Measurements from ENCODE around the gene PLXNC1.
A peak's percentile ranks its signal among the peaks of the same experiment; 100 is the strongest.

The PLXNC1 gene

GRCh38 chr12:94264736-94265485 lies 116.5 kb downstream of the PLXNC1 start:
- no peak for DNase-seq (ENCODE audit: low read depth in 3 of 3)

- no peak for DNase-seq (ENCODE audit: low read depth in 3 of 3)
Measured at GRCh38 chr12:94265539-94265938, 117.2 kb downstream of the PLXNC1 start.

GRCh38 chr12:94265966-94266745 lies 117.8 kb downstream of the PLXNC1 start:
- DNase-seq (ENCODE audit: low read depth in 3 of 3) = no peak

- no peak for DNase-seq (ENCODE audit: low read depth in 3 of 3)
Measured at GRCh38 chr12:94266796-94267536, 118.6 kb downstream of the PLXNC1 start.

- no peak for DNase-seq (ENCODE audit: low read depth in 3 of 3)
Measured at GRCh38 chr12:94267537-94267872, 119.1 kb downstream of the PLXNC1 start.

- no peak for DNase-seq (ENCODE audit: low read depth in 3 of 3)
Measured at GRCh38 chr12:94267921-94268471, 119.6 kb downstream of the PLXNC1 start.

GRCh38 chr12:94269316-94269999 lies 121.1 kb downstream of the PLXNC1 start:
- no peak for DNase-seq (ENCODE audit: low read depth in 3 of 3)

GRCh38 chr12:94271351-94271750 lies 123.0 kb downstream of the PLXNC1 start:
- no peak for DNase-seq (ENCODE audit: low read depth in 3 of 3)

GRCh38 chr12:94272280-94272679 lies 123.9 kb downstream of the PLXNC1 start:
- no peak for DNase-seq (ENCODE audit: low read depth in 3 of 3)

GRCh38 chr12:94273272-94273671 lies 124.9 kb downstream of the PLXNC1 start:
- DNase-seq (ENCODE audit: low read depth in 3 of 3) = no peak

GRCh38 chr12:94276725-94277124 lies 128.3 kb downstream of the PLXNC1 start:
- no peak for DNase-seq (ENCODE audit: low read depth in 3 of 3)

GRCh38 chr12:94277426-94278000 lies 129.1 kb downstream of the PLXNC1 start:
- no peak for DNase-seq (ENCODE audit: low read depth in 3 of 3)

GRCh38 chr12:94280063-94280462 lies 131.7 kb downstream of the PLXNC1 start:
- DNase-seq (ENCODE audit: low read depth in 3 of 3) = no peak

- DNase-seq (ENCODE audit: low read depth in 3 of 3) = peak in 1 of 3 donors; percentile 14
Measured at GRCh38 chr12:94282675-94283074, 134.3 kb downstream of the PLXNC1 start.

- no peak for DNase-seq (ENCODE audit: low read depth in 3 of 3)
Measured at GRCh38 chr12:94284046-94284445, 135.7 kb downstream of the PLXNC1 start.

GRCh38 chr12:94284859-94285258 lies 136.5 kb downstream of the PLXNC1 start:
- no peak for DNase-seq (ENCODE audit: low read depth in 3 of 3)

- DNase-seq (ENCODE audit: low read depth in 3 of 3) = no peak
Measured at GRCh38 chr12:94285943-94286582, 137.7 kb downstream of the PLXNC1 start.

GRCh38 chr12:94286583-94287244 lies 138.3 kb downstream of the PLXNC1 start:
- DNase-seq (ENCODE audit: low read depth in 3 of 3) = no peak

GRCh38 chr12:94287245-94287628 lies 138.9 kb downstream of the PLXNC1 start:
- DNase-seq (ENCODE audit: low read depth in 3 of 3) = no peak
